GM19023 (cell line): ENCODE results near the gene PIWIL1.

Source experiments
- ATAC-seq: cut with Tn5 transposase; IDR thresholded peaks from one replicate; pipeline ENCODE4 v1.9.1; 2021; ENCODE audit warnings: mild to moderate bottlenecking, moderate library complexity; ENCODE audit not compliant: unreplicated experiment

The PIWIL1 gene

DNA sequence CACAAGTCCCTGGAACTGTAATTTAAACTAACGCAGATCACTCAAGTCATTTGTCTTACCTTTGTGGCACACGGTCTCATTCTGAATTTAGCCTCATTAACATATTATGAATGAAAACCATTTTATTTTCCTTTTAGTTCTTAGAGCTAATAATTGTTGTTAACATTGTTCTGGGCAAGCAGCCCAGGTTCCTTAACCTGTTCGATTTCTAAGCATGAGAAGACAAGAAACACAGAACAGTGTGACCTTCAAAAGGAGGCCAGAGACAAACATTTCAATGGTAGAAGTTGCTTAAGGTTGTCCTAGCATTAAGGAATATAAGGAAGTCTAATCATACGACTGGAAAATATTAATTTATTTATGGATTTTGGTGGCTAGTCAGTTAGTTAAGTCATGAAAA lies 35.2 kb downstream of the PIWIL1 start:
- no peak for ATAC-seq

DNA sequence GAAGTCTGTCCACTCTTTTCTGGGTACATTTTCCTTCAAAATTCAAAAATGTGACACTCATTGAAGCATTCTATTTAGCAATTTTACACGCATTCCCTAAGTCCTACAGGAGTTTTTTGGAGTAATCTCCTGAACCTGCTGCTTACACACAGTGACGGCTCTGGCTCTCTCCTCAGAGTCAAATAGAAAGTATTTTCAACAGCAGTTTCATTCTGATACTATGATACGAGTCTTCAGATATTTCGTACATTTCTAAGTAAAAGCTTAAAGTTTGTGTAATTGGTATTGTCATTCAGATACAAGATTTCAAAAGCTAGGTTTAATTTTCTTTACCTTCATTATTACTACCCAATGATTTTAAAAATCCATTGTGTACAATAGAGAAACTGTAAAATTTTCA lies 36.4 kb downstream of the PIWIL1 start:
- no peak for ATAC-seq

DNA sequence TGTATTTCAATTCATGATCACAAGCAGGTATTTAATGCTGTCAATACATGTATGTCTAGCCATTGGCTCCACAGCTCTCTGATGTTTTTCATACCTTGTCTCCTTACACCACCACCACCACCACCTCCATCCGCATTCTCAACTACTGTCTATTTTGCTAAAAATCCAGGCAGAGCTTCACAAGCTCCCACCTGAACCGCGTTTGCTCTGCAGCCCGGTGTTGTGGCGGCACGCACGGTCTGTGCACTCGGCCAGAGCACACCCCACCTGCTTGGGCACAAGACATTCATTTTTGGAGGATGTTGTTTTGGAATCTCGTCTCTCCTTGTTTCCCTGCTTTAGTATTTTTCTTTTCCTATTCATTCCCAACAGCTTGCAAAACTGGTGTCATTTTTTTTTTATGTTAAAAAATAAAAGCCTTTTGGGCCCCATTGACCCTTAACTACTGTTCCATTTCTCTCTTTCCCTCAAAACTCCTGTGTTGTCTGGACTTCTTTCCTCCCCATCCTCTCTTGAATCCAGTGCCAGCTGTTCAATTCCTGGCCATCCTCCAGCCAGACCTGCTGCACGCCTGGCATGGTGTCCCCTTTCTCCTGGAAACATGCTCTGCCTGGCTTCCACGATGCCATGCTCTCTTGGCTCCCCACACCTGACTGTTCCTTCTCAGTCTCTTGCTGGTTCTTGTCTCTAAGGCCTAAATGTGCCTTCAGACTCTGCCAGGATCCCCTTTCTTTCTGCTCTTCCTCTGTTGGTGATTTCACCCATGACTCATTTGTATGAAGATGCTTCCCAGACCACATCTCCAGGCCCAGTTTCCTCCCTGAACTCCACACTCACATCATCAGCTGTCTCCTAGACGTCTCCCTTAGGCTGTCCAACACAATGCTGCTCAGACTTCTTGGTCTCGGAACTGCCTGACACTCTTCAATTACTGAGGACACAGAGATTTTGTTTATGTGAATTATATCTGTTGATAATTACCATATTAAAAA lies 37.9 kb downstream of the PIWIL1 start:
- ATAC-seq = no peak

DNA sequence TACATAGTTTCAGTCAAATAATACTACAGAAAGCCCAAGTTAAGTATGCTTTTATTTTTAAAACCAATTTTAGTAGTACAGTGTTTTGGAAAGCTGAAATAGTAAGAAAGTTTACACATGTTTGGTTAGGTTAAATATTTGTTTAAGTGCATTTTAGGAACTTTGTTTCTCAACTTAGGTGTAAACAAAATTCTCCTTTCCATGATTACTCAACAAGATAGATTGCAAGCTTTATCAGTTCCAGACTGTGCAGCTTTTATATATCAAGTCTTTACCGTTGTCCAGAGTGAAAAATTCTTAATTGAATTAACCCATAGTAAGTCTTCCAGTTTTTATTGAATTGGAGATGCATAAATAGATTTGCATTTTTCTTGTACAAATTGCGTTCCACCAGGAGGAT lies 45.1 kb downstream of the PIWIL1 start:
- no peak for ATAC-seq

DNA sequence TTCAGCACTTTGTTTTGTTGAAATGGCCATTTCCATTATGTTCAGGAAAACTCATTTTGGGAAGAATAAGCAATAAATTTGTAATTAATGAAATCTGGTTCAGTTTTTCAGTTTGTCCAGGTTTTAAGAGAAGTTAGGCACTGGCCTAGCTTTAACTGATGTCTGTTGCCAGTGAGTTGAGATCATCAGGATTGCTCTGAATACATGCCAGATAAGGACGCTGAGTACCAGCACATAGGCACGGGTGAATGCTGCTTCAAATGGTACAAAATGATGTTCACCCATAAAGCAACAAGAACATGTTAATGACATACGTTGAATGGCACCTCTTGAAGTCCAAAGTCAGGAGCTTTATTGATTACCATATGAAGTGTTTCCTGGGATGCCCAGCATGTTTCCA lies 46.5 kb downstream of the PIWIL1 start:
- no peak for ATAC-seq

DNA sequence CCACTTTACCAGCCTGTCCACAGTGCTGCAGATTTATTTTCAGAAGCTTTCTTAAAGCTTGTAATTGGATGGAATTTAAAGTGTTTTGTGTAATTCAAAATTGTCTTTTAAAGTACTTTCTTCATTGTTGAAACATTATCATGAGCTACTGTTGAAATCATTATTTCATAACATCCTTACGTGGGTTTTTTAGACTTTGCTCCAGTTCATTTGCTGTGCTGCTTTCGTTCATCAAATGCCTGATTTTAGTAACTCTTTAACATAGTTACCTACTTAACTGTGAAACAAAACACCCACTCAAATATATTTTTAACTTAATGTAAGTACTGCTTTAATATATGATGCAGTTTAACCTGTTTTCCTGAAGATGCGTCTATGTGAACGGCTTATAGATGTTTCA lies 47.5 kb downstream of the PIWIL1 start:
- no peak for ATAC-seq

DNA sequence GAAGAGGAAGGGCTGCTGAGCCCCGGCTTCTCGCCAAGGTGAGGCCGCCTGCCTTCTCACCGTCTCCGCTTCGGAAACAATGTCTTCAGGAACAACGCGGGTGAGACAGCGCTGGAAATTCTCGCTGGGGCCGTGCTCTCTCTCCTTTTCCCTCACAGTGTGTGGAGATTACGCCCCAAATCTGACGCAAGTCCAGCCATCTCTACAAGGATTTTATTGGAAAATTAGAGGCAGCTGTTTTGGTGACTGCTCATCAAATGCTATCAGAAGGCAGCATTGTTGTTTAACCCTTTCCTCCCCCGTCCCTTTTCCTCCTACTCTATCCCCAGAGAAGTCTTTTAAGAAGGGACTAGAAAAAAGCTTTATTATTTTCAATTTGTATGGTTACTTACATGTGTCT lies 53.5 kb downstream of the PIWIL1 start:
- ATAC-seq = no peak

DNA sequence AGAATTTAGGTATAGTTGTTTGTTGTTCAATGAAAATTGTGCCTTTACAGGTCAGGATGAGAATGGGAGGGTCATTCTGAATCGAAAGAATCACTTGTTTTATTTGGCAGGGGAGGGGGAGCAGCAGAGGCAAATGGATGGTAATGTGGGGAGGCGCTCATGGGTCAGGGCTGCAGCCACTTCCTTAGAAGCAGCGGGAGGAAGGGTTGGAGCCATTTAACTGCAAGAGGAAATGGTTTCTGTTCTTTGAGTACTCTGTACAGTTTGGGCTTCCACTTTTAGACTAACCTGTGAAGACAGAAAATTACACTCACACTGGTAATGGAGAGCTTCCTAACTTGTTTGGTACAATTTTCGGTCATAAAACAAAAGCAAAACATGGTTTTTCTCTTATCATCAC lies 57.2 kb downstream of the PIWIL1 start:
- ATAC-seq = no peak

DNA sequence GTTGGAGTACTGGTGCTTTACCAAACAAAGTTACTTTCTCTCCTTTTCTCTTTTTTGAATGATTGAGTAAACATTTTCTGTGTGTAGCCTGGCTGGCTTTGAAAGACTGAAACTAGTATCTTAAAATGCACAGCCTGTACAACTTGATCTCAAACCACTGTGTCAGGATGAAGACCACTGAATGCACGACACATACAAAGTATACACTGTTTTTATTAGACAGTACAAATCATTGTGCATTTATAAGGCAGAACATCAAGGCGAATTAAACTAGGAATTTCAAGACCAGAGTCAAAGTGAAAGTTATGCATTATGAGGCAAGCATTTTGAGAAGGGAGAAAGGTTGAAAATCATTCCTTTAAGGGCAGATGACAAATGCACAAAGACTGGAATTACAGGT lies 59.0 kb downstream of the PIWIL1 start:
- no peak for ATAC-seq

DNA sequence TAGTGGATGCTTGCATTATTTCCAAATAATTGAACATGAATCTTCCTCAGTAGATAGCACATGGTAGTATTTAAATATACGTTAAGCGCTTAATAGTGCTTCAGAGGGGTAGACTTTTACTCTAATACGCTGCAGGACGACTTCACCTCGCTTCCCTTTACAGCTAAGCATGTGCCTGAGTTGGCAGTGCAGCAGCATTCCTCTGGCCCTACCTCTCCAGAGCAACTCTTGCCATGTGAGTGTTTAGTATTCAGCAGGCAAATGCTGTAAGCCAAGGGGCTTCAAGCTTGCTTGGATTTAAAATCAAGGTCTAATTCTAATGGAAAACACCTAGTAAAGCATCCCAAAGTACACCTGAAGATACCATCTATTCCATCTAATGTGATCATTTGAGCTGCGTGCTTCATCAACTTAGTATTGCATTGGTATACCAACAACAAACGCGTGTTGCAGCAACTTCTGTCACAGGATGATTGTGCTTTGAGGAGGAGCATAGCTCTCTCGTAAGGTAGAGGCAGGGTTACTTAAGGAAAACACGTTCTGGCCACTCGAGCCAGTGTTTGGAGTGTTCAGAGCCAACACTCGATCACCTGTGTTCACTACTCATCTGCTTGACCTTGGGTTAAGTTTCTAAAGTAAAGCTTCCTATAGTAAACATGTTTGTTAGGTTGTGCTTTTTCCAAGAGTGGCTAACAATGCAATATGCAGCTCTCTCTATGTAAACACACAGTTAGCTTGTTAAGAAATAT lies 60.6 kb downstream of the PIWIL1 start:
- no peak for ATAC-seq

DNA sequence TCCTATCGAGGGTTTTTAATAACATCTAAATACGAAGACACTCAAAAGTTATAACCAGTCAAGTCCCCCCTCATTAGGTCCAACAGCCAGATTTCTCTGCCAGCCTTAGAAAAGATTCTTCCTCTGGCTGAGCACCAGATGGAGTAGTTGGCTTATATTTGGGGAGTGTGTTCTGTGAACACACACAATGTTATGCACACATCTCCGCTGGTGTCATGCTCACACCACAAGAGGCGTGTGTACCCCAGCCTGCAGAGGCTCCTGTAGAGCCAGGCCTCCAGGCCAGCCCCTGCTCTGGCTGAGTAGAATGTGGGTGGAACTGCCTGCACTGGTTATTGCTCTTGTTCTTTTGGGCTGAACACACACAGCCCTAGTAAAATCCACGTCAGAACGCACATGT lies 64.0 kb downstream of the PIWIL1 start:
- ATAC-seq = no peak

DNA sequence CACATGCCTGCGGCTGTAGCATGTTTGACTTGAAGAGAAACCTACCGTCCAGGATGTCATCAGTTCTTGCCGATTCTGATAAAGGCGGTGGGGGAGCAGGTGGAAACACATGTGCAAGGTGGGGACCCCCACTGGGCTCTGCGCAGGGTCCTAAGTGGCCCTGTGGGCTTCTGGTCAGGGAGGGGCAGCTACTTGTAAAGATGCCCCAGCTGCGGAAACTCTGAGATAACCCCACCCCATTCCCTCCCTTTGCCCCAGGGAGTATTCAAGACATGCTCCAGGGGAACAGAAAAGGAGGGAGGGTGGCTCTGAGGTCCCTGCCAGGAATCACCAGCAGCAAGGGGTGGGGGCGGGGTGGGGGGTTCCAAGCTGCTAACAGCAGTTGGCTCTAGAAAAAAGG lies 67.6 kb downstream of the PIWIL1 start:
- no peak for ATAC-seq

DNA sequence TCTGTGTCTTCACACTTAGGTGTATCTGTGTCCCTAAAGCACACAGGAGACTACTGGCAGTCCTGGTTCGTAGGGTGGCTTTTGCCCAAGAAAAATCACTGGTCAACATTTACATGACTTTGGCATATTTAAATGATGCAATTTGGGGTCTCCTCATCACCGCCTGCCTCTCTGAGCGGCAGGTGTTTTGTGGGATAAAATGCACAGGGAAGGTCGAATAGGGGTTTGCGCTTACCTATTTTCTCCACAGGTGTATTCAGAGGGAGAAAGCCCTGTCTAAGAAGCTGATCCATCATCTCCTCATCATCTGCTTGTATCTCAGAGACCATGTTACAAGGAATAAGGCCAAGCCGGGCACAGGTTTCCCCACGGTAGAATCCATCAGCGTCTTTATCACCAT lies 74.7 kb downstream of the PIWIL1 start:
- no peak for ATAC-seq

DNA sequence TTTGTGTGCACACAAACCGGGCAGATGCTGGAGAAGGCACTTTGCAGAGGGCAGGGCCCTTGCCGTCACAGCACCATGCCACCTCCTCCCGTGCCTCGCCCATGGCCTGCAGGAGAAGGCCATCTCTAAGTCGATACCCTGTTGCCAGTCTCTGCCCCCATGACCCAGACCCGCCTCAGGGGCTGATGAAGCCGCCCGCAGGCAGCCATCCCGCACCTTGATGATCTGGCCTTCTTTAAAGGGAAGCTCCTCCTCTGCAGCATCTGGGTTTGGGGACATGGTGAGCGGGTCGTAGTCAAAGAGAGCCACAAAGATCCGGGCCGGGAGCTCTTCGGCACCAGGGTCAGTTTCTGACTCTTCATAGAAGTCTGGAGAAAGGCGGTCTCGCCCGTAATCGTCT lies 76.2 kb downstream of the PIWIL1 start:
- ATAC-seq = no peak

DNA sequence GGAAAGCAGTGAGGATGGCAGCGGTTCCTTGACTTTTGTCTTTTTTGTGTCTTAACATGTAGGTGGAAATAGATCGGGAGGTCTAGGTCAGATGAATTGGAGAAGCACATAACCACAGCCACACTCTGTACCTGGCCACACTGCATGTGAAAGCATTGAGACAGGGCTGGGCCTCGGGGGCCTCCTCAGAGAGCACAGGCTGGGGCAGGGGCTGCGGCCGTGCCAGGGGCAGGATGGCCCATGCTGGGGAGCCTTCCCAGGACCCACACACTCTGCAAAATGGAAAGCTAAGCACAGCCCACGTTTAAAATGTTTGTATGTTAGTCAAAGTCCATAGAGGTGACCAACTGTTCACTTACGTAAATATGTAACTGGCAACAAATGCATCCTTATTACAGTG lies 76.7 kb downstream of the PIWIL1 start:
- no peak for ATAC-seq

DNA sequence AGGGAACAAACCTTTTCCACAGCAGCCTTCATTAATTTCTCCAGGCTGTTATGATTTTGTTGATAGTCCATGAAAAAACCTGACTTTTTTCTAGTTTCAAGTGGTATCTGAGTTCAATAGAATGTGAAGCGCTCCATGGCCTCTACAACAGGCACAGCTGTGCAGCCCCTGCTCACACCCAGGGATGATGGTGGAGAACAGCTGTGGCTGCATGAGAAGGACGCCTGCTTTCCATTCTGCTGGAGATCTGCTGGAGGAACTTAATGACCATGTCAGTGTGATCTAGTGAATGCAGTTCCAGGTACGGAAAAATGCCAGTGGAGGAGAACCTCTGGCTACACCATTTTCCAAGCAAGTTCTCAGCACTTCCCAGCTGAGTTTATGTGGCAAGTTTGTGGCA lies 80.6 kb downstream of the PIWIL1 start:
- ATAC-seq = no peak

DNA sequence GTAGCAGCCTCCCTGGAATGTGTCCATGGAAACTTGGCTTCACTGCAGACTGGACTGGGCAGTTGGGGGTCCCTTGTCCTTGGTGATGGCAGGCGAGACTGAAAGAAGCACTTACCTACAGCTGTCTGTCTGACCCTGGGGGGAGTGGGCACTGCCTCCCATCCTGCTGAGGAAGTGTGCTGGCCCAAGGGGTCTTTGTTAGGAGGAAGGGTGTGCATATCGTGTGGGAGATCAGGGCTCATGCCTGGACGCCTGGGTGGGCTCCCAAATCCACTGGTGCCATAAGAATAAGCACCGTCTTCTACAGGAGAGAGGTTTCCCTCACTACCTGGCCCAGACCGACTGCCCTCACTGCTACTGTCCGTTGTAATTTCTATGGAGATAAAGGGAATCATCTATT lies 81.4 kb downstream of the PIWIL1 start:
- no peak for ATAC-seq

DNA sequence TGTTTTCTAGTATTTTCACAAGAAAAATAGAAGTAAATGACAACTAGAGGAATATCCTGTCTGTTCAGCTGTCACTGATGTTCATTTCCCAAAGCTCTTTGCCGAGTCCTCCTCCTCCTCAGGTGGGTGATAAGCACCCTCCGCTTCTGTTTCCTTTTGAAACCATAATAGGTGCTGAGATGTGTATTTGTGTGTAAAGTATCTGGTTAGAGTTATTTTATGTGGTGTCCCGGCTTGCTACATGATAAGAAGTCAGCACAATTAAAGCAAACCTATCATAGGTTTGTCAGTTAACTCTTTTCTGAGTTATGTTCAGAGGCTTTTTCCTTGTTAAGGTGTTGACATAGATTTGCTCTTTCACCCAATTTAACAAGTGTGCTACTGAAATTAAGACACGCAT lies 82.4 kb downstream of the PIWIL1 start:
- ATAC-seq = no peak

DNA sequence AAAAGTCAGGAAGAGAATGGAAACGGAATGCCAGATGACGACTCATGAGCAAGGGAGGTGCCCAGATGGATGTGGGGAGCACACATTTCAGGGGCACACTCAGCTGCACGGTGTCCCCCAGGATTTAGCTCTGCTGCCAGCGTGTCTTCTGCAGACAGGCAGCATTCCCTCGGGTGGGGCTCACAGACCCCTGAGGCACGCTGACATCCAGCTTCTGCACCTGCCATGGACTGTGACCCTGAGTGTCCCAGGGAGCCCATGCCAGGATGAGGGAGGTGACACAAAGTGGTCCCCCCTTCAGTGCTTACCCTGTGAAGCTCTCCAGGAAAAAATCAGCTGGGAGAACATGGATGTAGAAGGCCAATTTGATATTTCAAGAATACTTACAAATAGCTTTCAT lies 84.2 kb downstream of the PIWIL1 start:
- ATAC-seq = no peak
